ENCODE results near the gene WDR4.

DNA sequence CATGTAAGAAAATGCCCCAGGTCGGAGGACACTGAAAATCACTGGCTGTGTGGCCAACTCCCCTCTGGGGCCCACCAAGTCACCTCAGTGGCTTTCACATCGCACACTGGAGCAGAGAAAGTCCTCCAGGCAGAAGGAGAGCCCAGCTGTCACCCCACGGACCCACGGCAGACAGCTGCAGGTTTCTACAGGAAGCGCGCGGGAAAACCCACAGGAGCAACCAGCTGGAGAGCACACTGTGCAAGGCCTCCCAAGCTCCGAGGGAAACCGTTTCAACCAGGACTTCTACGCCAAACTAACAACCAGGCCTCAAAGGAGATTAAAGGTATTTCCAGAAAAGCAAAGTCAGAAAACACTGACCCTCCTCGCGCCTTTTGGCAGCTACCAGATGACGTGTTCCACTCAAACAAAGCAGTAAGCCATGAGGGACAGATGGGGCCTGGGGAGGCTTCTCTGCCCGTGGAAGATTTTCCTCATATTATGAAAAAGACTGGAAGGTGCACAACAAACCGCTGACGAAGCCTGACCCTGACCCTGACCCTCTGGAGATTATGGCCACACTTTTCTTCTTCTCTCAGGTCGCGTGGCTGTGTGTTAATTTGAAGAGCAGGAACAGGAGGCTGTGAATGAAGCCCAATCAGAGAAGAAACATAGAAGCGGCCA is 21.0 kb downstream of the WDR4 start:
- TF ChIP-seq, protein P1, sequence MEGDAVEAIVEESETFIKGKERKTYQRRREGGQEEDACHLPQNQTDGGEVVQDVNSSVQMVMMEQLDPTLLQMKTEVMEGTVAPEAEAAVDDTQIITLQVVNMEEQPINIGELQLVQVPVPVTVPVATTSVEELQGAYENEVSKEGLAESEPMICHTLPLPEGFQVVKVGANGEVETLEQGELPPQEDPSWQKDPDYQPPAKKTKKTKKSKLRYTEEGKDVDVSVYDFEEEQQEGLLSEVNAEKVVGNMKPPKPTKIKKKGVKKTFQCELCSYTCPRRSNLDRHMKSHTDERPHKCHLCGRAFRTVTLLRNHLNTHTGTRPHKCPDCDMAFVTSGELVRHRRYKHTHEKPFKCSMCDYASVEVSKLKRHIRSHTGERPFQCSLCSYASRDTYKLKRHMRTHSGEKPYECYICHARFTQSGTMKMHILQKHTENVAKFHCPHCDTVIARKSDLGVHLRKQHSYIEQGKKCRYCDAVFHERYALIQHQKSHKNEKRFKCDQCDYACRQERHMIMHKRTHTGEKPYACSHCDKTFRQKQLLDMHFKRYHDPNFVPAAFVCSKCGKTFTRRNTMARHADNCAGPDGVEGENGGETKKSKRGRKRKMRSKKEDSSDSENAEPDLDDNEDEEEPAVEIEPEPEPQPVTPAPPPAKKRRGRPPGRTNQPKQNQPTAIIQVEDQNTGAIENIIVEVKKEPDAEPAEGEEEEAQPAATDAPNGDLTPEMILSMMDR (IDR thresholded peaks at IDR 0.05) = no peak
- no peak for TF ChIP-seq ZNF317 (CRISPR knock-in tag; IDR thresholded peaks at IDR 0.05; ENCODE audit: borderline replicate concordance, low read depth)
- no peak for TF ChIP-seq ZNF263 (CRISPR knock-in tag; IDR thresholded peaks at IDR 0.05; ENCODE audit: low read depth)
- no peak for TF ChIP-seq ZBTB43 (CRISPR knock-in tag; IDR thresholded peaks at IDR 0.05)
